ENCODE measurements around the gene TMEM255B.
"Not testable (repeated sequence)": the region's sequence is repeated elsewhere in the genome, so short reads cannot be mapped to it uniquely, and the experiment has no call there.

Gene TMEM255B

GRCh38 chr13:113770441-113770840 is 11.4 kb downstream of the TMEM255B start:
- no peak for DNase-seq

DNA sequence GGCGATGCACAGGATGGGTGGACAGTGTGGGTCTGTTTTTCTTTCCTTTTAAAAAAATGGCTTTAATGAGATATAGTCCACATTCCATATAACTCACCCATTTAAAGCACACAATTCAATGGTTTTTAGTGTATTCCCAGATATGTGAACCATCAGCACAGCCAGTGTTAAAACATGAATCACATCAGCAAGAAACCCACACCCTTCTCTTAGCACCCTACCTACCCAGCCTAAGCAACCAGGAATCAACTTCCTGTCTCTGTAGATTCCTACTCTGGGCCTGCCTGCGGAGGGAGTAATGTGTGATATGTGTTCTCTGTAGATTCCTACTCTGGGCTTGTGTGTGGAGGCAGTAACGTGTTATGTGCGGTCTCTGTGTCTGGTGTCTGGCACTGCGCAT is 11.9 kb downstream of the TMEM255B start:
- no peak for DNase-seq

GRCh38 chr13:113771709-113772331 is 12.8 kb downstream of the TMEM255B start:
- DNase-seq = no peak

DNA sequence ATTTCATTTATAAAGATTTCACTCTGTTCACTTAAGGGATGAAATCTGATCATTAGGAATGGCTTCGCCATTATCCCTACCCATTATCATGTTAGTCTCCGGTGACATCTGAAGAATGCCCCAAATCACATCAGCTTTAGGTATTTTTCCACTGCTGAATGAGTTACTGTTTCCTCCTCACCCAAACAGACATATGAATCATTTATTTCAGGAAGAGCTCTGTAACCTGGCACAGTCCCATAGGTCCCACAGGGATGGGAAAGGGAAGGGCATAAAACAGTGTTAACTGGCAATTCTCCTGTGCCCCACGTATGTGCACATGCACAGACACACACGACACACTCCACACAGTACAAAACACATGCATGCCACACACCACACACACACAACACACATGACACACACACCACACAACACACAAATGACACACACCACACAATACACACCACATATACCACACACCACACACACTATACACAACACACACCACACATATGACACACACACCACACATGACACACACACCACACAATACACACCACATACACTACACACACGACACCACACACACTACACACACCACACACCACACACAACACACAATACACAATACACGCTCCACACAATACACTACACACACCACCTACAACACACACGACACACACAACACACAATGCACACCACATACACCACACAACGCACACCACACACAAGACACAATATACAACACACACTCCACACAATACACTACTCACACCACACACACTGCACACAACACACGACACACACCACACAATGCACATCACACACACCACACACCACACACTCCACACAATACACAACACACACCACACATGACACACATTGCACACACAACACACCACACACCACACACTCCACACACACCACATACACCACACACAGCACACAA is 15.4 kb downstream of the TMEM255B start:
- DNase-seq = no peak

DNA sequence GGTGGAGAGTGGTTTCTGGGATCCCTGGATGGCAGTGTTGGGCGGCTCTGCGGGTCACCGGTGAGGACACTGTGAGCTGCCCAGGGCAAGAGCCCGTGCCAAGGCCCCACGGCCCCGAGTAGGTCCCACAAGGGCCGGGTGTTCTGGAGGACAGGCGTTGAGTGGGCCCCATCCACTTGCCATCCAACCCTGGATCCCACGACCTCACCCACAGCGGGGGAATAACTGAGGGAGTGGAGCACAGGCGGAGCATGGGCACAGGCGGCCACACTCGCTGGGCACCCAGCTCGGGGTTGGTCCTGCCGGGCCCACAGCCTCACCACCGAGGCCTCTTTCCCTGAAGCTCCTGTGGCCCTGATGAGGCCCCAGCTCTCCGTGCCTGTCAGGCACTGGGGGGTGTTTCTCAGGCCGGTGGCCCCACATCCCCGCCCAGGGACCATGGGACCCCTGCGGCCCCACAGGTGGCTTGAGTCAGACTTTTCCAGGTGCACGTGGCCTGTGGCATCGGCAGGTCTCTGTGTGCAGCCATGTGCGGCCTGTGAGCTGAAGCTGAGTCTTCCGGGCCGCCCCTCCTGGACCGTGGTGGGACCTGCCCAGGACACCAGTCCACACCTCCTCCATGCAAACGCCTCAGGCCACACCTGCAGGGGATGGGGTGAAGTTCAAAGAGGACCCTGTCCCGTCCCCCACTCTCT is 16.6 kb downstream of the TMEM255B start:
- DNase-seq = no peak

DNA sequence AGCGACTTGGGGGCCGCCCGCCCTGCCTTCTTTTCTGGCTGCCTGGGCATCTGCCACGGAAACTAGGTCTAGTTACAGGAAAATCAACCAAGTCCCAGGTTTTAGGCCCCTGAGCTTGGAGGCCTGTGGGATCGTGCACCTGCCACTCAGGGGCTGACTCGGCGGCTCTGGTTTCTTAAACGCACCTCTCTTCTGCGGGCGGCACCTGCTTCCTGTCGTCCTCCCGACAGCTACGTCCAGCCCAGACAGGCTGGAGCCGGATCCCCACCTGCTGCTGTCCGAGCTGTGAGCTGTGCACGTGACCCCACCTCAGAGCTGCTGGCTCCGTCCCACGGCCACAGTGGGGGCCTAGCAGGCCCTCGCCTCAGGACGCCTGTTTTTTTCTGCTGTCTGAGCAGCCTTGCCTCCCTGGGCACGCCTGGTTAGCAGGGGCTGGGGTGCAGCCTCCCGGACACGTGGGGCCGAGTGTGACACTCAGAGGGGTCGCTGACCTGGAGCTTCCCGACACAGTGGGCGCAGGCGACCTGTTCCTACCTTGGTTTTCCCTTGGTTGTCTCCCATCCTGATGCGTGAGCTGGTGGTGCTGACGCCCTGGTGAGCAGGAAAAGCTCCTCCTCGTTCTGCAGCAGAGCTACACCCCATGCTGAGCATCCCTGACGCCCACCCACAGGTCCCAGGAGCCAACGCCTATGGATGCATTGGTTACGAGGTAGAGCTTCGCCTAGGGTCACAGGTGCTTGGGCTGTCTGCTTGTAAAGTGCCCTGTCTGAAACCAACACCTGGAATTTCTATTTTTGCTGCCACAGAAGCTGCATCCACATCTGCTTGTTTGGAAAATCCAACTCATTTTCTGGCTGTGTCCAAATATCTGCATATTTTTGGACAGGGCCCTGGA is 17.5 kb downstream of the TMEM255B start:
- no peak for DNase-seq

- DNase-seq = no peak
Observed at GRCh38 chr13:113777311-113778260, 18.6 kb downstream of the TMEM255B start.

- DNase-seq = no peak
Observed at GRCh38 chr13:113781571-113781970, 22.5 kb downstream of the TMEM255B start.

DNA sequence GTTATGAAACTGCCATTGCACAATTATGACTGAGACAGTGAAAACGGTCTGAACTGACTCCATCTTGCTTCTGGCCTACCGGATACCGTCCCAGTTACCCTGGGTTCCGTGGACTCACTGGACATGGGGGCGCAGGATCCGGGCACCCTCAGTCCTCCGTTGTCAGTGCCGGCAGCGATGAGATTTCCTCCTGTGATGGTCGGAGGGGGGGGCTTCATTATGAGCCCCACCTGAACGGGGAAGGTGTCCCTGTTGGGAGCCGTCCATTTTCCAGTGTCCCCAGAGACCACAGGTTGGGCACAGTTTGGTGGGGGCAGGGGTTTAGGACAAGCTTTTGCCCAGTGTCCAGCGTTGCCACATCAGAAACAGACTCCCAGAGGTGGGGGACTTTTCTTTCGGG is 23.4 kb downstream of the TMEM255B start:
- no peak for DNase-seq

- no peak for DNase-seq
Observed at GRCh38 chr13:113783200-113783881, 24.3 kb downstream of the TMEM255B start.

GRCh38 chr13:113783966-113784644 is 25.1 kb downstream of the TMEM255B start:
- DNase-seq = no peak

GRCh38 chr13:113784645-113785024 is 25.6 kb downstream of the TMEM255B start:
- no peak for DNase-seq

DNA sequence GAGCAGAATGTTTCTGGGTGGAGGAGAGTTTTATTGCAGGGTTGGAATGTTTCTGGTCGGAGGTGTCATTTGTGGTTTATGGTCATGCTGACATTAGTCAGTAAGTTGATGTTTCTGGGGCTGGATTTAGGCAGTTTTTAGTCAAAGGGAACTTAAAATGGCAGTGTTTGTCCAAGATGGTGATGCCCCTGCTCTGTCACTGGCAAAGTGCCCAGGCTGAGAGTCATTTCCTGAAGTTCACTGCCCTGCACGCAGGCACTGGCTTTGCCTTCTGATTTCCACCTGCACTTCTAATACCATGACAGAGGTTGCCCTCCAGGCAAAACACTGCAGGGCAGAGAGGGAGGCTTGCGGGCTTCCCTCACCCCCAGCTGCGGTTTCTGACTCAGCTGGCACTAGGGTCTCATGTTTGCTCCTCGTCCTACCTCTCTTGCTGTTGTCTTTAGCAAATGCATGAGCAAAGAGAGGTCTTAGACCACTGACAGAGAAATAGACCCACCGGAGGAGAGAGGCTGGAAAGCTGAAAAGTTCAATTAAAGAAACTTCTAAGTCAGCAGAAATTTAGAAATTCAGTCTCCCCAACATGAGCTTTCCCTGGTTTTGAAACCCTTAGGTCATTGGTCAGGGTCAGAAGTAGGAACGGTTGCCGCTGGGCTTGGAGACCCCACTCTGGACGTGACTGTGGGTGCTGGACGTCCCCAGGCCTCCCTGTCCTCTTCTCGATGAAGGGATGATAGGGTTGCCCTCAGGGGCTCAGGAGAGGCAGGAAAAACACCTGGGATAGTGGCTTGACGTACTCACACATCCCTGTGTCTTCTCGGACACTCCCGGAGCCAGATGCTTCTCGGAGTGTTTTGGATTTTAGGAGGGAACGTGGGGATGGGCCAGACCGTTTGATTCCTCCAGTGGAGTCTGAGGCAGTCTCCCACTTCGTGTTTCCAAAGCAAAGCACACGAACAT is 26.3 kb downstream of the TMEM255B start:
- DNase-seq = no peak

GRCh38 chr13:113786262-113786841 is 27.3 kb downstream of the TMEM255B start:
- DNase-seq = no peak

- no peak for DNase-seq
Observed at GRCh38 chr13:113787694-113788093, 28.7 kb downstream of the TMEM255B start.

GRCh38 chr13:113788413-113789135 is 29.5 kb downstream of the TMEM255B start:
- DNase-seq = no peak

GRCh38 chr13:113789167-113789566 is 30.1 kb downstream of the TMEM255B start:
- no peak for DNase-seq

DNA sequence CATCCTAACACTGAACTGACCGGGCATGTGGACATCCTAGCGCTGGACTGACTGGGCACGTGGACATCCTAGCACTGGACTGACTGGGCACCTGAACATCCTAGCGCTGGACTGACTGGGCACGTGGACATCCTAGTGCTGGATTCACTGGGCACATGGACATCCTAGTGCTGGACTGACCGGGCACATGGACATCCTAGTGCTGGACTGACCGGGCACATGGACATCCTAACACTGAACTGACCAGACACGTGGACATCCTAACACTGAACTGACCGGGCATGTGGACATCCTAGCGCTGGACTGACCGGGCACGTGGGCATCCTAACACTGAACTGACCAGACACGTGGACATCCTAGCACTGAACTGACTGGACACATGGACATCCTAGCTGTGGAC is 30.9 kb downstream of the TMEM255B start:
- not testable (repeated sequence) for DNase-seq

Data from stimulated activated CD4-positive, alpha-beta T cell treated with anti-CD3 and anti-CD28 coated beads, Interleukin-2, amount 100 ng/mL, for 24 hours (primary cell).